NCI-H345 treated with DMSO at 0.1 percent for 48 hours (cell line): ENCODE results near the gene COX4I2.
"Not testable (repeated sequence)": the region's sequence is repeated elsewhere in the genome, so short reads cannot be mapped to it uniquely, and the experiment has no call there.

Experiments used
- DNase-seq: peaks from one replicate; lab custom pipeline; 2025; ENCODE audit not compliant: unreplicated experiment; lab: John Stamatoyannopoulos, UW

The COX4I2 gene

DNA sequence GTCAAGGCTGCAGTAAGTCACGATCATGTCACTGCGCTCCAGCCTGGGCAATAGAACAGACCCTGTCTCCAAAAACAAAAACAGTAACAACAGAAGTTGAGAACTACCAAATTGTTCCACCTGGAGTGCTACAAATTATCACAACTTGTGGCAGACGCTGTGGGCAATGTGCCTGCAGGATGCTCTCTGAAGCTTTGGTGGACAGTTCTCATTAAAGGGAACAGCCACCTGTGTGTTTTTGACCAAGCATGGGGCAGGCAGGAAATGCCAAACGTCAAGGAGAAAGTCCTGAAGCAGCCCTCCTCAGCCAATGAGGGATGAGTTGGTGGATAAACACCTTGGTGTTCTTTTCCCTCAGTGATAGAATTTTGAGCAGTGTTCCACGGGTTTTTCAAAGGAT is 15.8 kb downstream of the COX4I2 start:
- no peak for DNase-seq

DNA sequence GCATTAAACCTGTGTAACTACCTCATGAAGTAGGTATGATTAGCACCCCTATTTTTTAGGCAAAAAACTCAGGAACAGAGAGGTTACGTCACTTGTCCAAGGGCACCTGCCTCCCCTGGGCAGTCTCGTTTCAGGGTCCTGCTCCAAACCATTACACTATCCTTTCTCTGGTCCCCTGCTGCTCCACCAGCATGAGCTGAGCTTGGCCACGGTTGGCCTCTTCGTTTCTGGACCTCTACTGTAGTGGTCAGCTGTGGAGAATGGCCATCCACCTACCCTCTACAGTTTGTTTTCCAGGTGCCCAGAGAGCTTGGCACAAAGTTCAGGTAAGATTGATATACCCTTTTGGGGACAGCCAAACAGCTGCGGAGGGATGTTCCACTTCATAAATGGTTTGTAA is 16.8 kb downstream of the COX4I2 start:
- DNase-seq = no peak

DNA sequence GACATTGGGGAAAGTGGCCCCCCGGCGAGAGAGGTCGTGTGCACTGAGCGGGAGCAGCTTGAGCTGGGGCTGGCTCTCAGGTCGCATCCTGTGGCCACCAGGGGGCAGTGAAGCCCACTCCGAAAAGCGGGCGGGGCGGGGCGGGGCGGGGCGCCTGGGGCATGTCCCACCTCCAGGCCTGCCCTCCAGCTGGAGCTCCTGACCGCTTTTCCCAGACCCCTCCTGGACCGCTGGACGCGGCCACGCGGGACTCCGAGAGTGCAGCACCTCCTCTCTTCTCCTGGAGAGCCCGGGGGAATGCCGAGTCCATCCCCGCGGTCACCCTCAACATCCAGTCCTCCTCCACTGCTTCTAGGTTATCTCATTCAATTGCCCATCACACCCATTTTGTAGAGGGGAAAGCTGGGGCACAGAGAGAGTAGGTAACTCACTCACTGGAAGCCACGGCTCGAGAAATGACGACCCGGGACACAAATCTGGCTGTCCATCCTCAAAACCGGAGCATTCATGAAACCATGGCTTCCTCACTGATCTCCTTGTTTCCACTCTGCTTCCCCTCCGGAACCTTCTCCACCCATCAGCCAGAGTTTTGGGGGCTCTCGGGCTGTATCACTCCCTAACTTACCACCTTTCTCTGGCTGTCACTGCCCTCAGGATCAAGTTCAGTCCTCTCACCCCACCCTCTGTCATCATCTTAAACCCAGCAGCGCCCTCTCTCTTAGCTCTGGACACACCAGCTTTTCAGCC is 24.1 kb downstream of the COX4I2 start:
- DNase-seq = peak; percentile 70

DNA sequence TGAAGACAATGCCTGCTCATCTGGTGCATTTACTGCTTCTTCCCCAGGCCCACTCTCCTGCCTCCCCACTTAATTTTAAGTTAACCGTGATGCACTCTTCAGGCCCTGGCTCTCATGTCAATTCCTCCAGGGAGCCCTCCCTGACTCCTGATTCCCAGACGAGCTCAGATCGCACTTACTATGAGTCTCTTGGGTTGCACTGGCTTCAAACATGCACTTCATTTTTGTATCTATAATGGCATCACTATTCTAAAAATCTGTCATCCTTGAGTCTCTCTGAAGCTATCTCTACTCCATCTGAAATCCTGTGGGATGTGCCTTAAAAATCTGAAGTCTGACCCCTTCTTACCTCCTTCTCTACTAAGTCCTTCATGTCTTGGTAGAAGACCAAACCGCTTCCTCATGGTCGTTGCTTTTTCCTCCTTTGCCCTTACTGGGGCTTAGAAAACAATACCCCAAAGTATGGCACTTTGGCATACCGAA is 24.7 kb downstream of the COX4I2 start:
- DNase-seq = no peak

DNA sequence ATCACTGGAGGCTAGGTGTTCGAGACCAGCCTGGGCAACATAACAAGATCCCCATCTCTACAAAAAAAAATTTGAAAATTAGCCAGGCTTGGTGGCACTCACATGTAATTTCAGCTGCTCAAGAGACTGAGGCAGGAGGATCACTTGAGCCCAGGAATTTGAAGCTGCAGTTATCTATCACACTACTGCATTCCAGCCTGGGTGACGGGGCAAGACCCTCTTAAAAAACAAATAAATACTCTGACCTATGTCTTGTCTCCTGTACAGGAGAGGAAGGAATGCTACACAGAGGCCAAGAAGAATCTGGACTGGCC is 25.8 kb downstream of the COX4I2 start:
- no peak for DNase-seq

DNA sequence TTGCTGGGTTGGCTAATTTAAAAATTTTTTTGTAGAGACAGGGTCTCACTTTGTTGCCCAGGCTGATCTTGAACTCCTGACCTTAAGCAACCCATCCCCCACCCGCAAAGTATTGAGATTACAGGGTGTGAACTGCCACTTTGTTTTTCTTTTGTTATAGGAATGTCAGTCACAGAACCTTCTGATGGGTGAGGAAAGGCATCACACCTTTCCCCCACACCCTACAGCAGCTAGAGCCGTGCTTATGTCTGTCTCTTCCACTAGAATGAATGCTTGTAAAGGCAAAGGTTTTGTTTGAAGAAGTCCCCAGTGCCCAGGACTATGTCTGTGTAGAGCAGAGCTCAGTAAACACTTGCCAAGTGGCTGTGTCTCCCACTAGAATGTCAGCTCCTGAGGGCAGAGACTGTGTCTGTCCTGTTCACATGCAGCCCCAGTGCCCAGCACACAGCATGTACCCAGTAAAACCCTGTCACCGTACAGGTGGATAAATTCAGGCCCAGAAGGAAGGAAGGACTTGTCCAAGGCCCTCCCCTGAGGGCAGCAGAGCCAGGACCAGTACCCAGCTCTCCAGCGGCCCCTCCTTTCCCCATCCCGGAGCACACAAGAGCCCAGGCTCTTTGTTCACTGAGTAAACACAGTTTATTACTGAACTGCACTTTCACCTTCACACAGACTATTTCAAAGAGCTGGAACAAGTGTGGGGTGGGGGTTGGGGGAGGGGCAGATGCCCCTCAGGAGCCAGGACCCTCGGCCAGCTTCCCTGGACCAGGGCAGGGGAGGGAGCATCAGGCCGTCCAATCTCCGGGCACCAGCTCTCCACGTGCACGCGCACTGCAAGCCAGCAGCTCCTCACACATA is 26.4 kb downstream of the COX4I2 start:
- DNase-seq = peak; percentile 97

DNA sequence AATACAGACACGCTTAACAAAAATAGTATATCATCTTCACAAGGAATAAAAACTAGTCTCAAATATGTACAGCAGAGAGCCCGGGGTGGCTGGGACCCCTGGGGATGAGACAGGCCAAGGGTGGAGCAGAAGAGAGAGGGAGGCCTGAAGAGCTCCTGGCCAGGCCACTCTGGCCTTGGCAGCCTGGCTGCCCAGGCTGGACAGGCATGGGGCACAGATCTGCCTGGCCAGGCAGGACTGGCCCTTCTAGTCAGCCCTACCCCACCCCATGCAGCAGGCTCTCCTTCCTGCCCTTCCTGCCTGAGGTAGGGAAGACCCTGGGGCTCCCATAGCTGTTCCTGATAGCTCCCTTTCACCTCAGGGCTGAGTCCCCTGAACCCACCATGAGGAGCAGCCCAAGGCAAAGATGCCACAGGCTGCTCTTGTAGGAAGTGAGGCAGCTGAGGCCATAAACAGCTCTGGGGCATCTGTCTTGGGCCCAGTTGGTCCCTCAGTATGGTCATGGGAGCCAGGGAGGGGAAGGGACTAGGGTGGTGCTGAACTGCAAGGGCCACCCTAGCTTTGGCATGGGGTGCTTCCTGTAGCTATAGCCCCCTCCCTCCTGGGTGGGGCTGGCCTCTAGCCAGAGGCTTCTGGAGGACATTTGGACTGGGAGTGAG is 27.1 kb downstream of the COX4I2 start:
- DNase-seq = no peak

DNA sequence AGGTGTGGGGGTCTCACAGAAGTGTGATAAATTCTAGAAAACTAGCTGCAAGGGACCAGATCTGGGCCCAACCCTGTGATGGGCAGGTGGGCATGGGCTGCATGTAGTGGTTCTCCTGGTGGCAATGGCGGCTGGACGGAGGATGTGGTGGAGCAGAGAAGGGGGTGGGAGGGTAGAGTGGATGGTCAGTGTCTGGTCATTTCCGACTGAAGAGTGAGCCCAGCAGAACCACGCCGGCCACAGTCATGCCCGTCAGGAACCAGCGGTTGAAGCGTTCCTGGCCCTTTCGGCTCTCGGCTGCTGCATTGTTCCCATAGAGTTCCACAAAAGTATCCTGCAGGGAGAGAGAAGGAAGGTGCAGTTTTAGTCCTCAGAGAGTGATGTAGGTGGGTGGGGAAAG is 28.0 kb downstream of the COX4I2 start:
- DNase-seq = no peak

DNA sequence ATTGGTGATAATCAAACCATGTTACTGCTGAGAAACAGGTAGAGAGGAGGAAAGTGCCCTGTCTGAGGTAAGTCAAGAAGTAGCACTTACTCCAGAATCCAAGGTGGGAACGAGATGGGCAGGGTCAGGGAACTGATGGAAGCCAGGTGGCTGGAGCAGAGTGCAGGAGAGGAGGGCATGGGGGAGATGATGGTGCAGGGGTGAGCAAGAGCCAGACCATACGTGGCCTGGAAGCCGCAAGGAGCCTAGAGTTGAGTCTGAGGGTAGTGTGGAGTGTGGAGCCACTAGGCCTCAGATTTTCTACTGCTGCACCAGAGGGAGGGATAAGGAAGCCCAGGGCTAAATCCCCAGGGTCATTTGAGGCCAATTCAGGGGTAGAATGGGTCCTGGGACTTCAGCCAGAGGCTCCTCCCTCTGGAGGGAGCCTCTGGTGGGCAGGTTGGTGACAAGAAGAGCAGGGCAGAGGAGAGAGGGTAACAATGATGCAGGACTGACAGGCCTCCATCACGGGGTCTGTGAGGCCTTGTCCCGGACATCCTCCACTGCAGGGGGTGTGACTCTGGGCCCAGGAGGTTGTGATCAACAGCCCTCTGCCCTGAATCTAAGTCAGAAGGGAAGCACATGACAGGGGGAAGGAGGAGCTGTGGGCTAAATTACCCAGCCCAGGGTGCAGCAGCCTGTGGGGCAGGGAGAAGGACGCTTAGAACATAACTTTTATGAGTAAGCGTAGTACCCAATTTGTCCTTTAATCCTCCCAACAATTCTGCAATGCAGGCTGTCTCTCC is 28.7 kb downstream of the COX4I2 start:
- DNase-seq = no peak

GRCh38 chr20:31667315-31668285 is 29.9 kb downstream of the COX4I2 start:
- no peak for DNase-seq

- DNase-seq = not testable (repeated sequence)
Observed at GRCh38 chr20:31668944-31669343, 31.2 kb downstream of the COX4I2 start.

DNA sequence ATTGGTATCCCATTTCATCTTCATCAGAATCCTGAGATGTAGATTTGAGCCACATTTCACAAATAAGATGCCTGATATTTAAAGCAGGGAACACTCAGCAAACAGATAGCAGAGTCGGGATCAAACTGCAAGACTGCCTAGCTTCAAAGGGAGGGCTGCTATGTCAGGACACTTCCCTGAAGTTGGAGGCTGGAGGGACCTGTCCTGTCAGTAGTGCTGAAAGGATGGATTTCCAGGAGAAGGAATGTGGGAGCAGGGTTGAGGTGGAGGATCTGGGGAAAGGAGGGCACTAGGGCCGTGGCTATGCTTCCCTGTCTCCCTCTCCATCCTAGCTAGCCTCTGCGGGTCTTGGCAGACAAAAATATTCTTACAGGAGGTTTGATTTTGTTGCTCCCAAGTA is 32.2 kb downstream of the COX4I2 start:
- no peak for DNase-seq

DNA sequence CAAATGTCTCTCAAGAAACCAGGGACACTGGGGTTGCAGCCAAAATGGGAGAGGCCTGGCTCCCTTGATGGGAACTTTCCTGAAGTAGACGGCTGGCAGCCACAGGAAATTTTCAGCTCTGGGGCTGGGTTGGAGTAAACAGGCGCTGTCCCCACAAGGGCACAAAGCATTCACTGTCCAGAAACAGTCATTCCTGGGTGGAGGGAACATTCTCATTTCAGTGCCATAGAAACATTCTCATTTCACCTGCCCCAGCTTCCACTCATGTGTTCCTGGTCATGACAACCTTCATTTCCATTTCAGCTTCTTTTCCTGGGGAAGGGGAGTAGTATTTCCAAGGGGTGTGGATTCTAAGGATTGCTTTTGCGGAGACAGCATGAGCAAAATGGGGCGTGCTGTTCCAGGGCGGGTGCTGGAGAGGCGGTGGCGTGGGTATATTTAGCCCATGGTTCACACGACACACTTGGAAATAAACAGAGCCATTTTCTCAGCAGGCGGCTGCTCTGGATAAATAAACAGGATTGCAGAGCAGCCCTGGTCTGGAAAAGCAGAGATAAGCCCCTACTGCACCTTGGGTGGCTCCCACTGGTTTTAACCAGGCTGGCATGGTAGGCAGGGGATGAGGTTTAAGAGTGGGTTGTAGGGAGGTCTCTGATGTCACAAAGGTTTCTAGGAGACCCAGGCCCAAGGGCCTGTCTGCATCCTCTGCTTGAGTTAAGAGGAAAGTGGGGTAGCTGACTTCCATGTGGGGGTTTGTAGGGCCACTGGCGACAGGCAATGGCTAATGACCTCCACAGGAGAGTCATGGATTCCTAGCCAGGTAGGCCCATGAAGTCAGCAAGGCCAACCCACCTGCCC is 32.9 kb downstream of the COX4I2 start:
- peak; percentile 88 for DNase-seq

- DNase-seq = no peak
Observed at GRCh38 chr20:31671324-31671723, 33.6 kb downstream of the COX4I2 start.

GRCh38 chr20:31673435-31673834 is 35.7 kb downstream of the COX4I2 start:
- DNase-seq = no peak

- DNase-seq = no peak
Observed at GRCh38 chr20:31673943-31674463, 36.3 kb downstream of the COX4I2 start.

DNA sequence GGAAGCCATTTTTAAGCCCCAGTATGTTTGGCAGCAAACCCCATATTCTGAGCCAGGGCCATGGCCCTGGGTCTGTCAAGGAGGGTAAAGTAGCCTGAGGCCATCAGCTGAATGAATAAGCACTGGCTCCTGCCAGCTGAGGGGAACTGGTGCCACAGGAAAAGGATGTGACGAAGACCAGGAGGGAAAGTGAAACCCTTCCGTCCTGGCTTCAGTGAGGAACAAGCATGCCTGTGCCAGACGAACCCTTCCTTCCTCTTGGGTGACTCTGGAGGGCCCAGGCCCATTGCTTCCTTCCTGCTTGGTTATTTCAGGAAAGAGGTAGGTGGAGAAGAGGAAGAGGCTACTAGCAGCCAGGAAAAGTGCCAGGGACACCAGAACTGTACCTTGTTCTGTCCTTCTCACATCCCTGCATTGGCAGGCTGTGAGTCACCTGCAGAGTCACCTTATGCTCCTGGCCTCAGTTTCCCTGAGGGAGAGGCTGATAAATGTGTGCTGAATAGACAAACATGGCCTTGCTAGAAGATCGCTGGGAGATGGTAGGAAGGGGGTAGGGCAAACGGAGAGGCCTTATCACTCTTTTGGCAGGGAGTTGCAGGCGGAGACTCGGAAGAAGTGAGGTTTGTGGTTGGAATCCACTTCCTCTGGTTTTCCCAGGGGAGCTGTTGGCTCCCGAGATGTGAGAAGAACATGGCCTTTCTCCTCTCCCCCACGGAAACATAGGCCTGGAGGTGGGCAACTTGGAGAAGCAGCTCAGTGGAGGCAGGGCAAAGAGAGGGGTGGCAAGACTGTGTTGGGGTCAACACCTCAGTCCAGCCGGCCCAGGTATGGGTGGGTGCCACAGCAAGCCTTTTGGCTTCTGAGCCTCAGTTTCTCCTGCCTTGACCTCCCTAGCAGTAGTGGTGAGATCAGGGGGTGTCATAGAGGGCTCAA is 37.4 kb downstream of the COX4I2 start:
- no peak for DNase-seq
